Left lung (tissue), 10 donors: ENCODE data around the gene TTLL8. TPM values are rescaled to one million over a fixed set of nuclear protein-coding genes. Genes with fewer than 3 reads are reported as not detected.

Experiments
- ATAC-seq: fragments of 200-7000 bp; cut with Tn5 transposase; one replicate; pipeline ENCODE4 v1.9.1; 2020; ENCODE audit warnings: moderate library complexity
- DNase-seq, 4 donors: peaks; one replicate each; pipeline ENCODE4 v3.0.0-alpha.2; 2013 to 2020
- H3K27ac ChIP-seq, 2 donors: fragments of 200-600 bp; sonication (generic) in 1 of 2; one replicate each; pipeline versions ENCODE4 v1.5.0 to v1.8.0; 2020 to 2021
- H3K27me3 ChIP-seq, 2 donors: fragments of 200-600 bp; sonication (generic) in 1 of 2; one replicate each; pipeline versions ENCODE4 v1.5.0 to v1.8.0; 2020 to 2021
- H3K36me3 ChIP-seq, 2 donors: fragments of 200-600 bp; sonication (generic) in 1 of 2; one replicate each; pipeline versions ENCODE4 v1.5.0 to v1.8.0; 2020 to 2021
- H3K4me1 ChIP-seq, 2 donors: fragments of 200-600 bp; one replicate each; pipeline ENCODE4 v1.8.0; 2021
- H3K4me3 ChIP-seq, 2 donors: fragments of 200-600 bp; sonication (generic) in 1 of 2; one replicate each; pipeline versions ENCODE4 v1.5.0 to v1.8.0; 2020 to 2021; ENCODE audit warnings: mild to moderate bottlenecking in 1 of 2
- H3K9me3 ChIP-seq, 2 donors: fragments of 200-600 bp; sonication (generic) in 1 of 2; one replicate each; pipeline versions ENCODE4 v1.5.0 to v1.8.0; 2020 to 2021
- intact Hi-C, 2 donors: fragments of 100-400 bp; cut with DNase I; formaldehyde crosslinking; loops; one replicate each; pipeline versions ENCODE4 v1.11.2 to v1.14.2; 2022
- polyA plus RNA-seq, 6 donors: library from polyadenylated mRNA; unstranded; fragments of 120-200 nt; gene quantifications; one replicate each; pipeline ENCODE4 v1.2.1, GENCODE V29; 2013; ENCODE audit not compliant: insufficient read length in 6 of 6
- total RNA-seq, 2 donors: library from RNA; stranded (reverse); fragmentation: NEBNext Ultra II Directional; extraction: Animal tissue kit (Norgen Biotek cat#: 25700); gene quantifications; one replicate each; pipeline ENCODE4 v1.2.1, GENCODE V29; 2021
- TF ChIP-seq, protein P1 (sequence below), 2 donors: fragments of 200-600 bp; sonication (generic) in 1 of 2; IDR thresholded peaks; one replicate each; pipeline versions ENCODE4 v1.5.0 to v1.8.0; 2021; ENCODE audit warnings: antibody characterized with exemption in 2 of 2
- donor health status: DM: no; HTN: yes; CAD: no.
- donor health status: DM: no; HTN: no; CAD: no.

The TTLL8 gene
- total and polyA plus RNA-seq, 8 donors, result not detected

- H3K27ac ChIP-seq, result no peak overlapping the region
- H3K4me1 ChIP-seq, result peaks cover 3 to 10% of the 10 kb centered on the region in 2 donors
- intact Hi-C loops, result loop anchor here in 1 of 2 donors (2.0 kb wide), 1 partner anchor 103 kb away; no protein-coding TSS in a partner anchor
- H3K9me3 ChIP-seq, result no peaks in the 10 kb centered on the region
- TF ChIP-seq, protein P1, sequence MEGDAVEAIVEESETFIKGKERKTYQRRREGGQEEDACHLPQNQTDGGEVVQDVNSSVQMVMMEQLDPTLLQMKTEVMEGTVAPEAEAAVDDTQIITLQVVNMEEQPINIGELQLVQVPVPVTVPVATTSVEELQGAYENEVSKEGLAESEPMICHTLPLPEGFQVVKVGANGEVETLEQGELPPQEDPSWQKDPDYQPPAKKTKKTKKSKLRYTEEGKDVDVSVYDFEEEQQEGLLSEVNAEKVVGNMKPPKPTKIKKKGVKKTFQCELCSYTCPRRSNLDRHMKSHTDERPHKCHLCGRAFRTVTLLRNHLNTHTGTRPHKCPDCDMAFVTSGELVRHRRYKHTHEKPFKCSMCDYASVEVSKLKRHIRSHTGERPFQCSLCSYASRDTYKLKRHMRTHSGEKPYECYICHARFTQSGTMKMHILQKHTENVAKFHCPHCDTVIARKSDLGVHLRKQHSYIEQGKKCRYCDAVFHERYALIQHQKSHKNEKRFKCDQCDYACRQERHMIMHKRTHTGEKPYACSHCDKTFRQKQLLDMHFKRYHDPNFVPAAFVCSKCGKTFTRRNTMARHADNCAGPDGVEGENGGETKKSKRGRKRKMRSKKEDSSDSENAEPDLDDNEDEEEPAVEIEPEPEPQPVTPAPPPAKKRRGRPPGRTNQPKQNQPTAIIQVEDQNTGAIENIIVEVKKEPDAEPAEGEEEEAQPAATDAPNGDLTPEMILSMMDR (IDR thresholded peaks at IDR 0.05), result no peak
- peaks cover 0 to 80% of the 10 kb centered on the region in 2 donors for H3K27me3 ChIP-seq
- no peak overlapping the region for H3K4me3 ChIP-seq
- ATAC-seq (no peak), DNase-seq (no peak)
- H3K36me3 ChIP-seq, result no peaks in the 10 kb centered on the region
These were observed 26.7 kb downstream of the TTLL8 start for GRCh38 chr22:50031189-50032091.

GRCh38 chr22:50030297-50031188 lies 27.6 kb downstream of the TTLL8 start:
- no peaks in the 10 kb centered on the region for H3K36me3 ChIP-seq
- H3K27me3 ChIP-seq, result peaks cover 0 to 78% of the 10 kb centered on the region in 2 donors
- no peak overlapping the region for H3K27ac ChIP-seq
- H3K4me3 ChIP-seq, result no peak overlapping the region
- no peaks in the 10 kb centered on the region for H3K9me3 ChIP-seq
- TF ChIP-seq, protein P1 (IDR thresholded peaks at IDR 0.05), result peak; percentile 87 to 90
- ATAC-seq, result peak; percentile 96
- peak in 3 of 4 donors; percentile 70 to 95 (median 74) for DNase-seq
- intact Hi-C loops, result loop anchor here in 1 of 2 donors (2.0 kb wide), 1 partner anchor 102 kb away; no protein-coding TSS in a partner anchor
- peaks cover 3 to 10% of the 10 kb centered on the region in 2 donors for H3K4me1 ChIP-seq

DNA sequence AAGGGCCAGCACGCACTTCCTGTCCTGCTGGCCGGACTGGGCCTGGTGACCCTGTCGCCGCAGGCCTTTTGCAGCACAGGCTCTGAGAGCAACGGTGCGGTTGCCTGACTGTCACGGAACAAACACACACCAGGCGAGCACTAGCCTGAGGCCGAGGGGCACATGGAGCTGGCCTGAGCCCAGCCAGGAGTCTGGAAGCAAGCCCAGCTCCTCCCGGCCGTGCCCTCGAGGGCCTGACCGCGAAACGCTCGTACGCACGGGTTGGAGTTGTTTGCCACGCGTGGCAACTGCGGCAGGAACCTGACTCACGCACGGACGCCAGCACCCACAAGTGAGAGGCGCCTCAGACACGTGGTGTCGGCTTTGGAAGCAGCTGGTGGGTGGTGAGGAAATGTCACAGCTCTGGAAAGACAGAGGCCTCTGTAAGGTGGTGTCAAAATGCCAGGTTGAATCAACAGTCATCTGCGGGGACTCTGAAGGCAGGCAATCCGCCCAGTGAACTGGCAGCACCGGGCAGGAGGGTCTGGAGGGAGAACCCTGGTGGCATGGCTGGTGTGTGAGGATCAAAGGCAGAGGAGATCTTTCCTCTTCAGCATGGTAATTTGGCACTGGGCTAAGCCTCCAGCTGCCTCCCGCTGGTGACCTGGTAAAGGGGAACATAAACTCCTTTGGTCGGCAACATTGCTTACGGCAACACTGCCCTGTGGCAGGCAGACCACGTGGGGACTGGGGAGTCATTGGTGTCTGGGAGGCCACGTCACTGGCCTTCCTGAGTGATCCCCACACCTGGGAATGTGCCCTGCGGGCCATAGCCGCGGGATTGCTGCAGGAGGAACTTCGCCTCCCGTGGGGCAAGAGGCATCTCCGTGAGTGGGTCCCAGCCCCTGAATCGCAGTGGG lies 30.2 kb downstream of the TTLL8 start:
- intact Hi-C loops, result no loop called here

DNA sequence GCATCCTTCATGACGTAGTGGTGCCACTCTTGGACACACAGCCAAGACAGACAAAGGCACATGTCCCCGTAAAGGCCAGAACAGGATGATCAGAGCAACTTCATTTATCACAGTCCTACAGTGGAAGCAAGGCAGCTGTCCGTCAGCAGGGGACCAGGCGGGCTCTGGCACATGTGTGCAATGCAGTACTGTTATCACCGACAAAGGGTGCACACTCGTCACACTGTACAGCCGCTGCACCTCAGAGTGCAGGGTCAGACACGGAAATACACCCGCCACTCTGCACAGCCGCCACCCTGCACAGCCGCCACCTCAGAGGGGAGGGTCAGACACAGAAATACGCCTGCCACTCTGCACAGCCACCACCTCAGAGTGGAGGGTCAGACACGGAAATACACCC lies 32.1 kb downstream of the TTLL8 start:
- Histone ChIP-seq H3K36me3 (no peaks in the 10 kb centered on the region), H3K9me3 (no peaks in the 10 kb centered on the region), H3K27ac (no peak overlapping the region), H3K27me3 (peaks cover 5 to 38% of the 10 kb centered on the region in 2 donors), H3K4me3 (no peak overlapping the region), H3K4me1 (peaks cover 3 to 10% of the 10 kb centered on the region in 2 donors)
- TF ChIP-seq, protein P1 (IDR thresholded peaks at IDR 0.05), result no peak
- no peak for DNase-seq
- intact Hi-C loops, result no loop called here
- no peak for ATAC-seq

More for the DNA sequence above, 30.2 kb downstream of the TTLL8 start:
- TF ChIP-seq, protein P1 (IDR thresholded peaks at IDR 0.05), result no peak
- ATAC-seq (peak; percentile 30), DNase-seq (peak in 1 of 4 donors; percentile 78)
- H3K27me3 ChIP-seq, result peaks cover 5 to 57% of the 10 kb centered on the region in 2 donors
- peaks cover 3 to 10% of the 10 kb centered on the region in 2 donors for H3K4me1 ChIP-seq
- H3K4me3 ChIP-seq, result no peak overlapping the region
- H3K9me3 ChIP-seq, result no peaks in the 10 kb centered on the region
- H3K27ac ChIP-seq, result no peak overlapping the region
- no peaks in the 10 kb centered on the region for H3K36me3 ChIP-seq
